ENCODE results near the gene TTC9C.

The TTC9C gene

DNA sequence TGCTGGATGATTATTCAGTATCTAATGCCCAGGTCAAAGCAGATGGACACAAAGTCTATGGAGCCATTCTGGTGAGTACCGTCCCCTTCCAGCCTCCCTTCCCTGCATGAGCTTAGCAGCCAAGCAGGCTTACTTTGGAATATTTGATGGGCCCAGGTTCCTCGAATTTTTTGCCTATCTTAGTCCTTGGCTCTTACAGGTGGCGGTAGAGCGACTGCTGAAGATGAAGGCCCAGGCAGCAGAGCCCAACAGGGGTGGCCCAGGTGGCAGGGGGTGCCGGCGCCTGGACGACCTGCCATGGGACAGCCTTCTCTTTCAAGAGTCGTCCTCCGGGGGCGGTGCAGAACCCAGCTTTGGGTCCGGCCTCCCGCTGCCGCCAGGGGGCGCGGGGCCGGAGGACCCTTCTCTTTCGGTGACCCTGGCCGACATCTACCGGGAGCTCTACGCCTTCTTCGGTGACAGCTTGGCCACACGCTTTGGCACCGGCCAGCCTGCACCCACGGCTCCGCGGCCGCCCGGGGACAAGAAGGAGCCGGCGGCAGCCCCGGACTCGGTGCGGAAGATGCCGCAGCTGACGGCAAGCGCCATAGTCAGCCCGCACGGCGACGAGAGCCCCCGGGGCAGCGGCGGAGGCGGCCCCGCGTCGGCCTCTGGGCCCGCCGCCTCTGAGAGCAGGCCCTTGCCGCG is 58.2 kb downstream of the TTC9C start:
- H3K4me3 Mint-ChIP-seq, result peak overlapping the region; percentile 85
- H3K27me3 Mint-ChIP-seq, result no peaks in the 10 kb centered on the region
- H3K36me3 Mint-ChIP-seq, result peaks cover 2% of the 10 kb centered on the region
- DNase-seq (ENCODE audit: low spot score in 2 of 2) (peak; percentile 90), ATAC-seq (ENCODE audit: low read depth) (peak; percentile 71)
- H3K27ac Mint-ChIP-seq, result peak overlapping the region; percentile 96
- peaks cover 28% of the 10 kb centered on the region for H3K4me1 Mint-ChIP-seq
- H3K9me3 Mint-ChIP-seq, result no peaks in the 10 kb centered on the region

DNA sequence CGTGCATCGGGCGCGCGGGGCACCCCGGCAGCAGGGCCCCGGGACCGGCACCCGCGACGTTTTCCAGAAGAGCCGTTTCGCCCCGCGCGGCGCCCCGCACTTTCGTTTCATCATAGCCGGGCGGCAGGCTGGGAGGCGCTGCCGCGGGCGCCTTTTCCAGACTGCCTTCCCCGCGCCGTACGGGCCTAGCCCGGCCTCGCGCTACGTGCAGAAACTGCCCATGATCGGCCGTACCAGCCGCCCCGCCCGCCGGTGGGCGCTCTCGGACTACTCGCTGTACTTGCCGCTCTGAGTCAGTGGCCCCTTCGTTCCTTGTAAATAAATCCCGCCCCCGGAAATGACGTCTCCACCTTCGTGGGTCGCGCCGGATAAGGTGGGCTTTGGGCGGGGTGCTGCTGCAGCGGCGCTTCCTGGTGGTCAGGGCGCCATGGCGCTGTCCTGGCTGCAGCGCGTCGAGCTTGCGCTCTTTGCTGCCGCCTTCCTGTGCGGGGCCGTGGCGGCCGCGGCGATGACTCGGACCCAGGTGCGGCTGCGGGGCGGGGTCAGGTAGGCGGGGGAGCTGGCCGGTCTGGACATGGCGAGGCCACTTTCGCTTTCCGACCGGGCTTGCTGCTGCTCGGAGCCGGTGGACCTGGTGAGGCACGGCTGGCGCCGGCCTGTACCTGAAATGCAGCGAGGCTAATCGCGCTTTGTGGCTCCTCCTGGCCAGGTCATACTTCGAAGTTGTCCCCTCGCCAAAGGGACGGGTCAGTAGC is 58.9 kb downstream of the TTC9C start, which contains the start of gene TMEM179B:
TSS of gene TMEM179B (plus strand) at position 398 of the 755 bp plus-strand sequence. CDS start at position 428, 30 bp downstream.
- H3K4me1 Mint-ChIP-seq, result peaks cover 30% of the 10 kb centered on the region
- no peaks in the 10 kb centered on the region for H3K27me3 Mint-ChIP-seq
- no peaks in the 10 kb centered on the region for H3K9me3 Mint-ChIP-seq
- peak within 1 kb of the TSS; percentile 96 for H3K27ac Mint-ChIP-seq
- H3K36me3 Mint-ChIP-seq, result peaks cover 2% of the 10 kb centered on the region
- ATAC-seq (ENCODE audit: low read depth) (peak; percentile 74), DNase-seq (ENCODE audit: low spot score in 2 of 2) (peak; percentile 95 to 96)
- H3K4me3 Mint-ChIP-seq, result peak within 1 kb of the TSS; percentile 97

All from memory B cell (primary cell).